WERI-Rb-1 (cell line): ENCODE results near the gene TBX20.

ENCODE experiments used
- DNase-seq: peaks from one replicate; pipeline ENCODE4 v3.0.0-alpha.2; 2020
- H3K27ac ChIP-seq: fragments of 250-450 bp; sonication (Bioruptor Pico); 2 replicates; pipeline ENCODE4 v1.5.1; 2020; ENCODE audit warnings: mild to moderate bottlenecking, moderate library complexity
- H3K27me3 ChIP-seq: fragments of 250-450 bp; sonication (Bioruptor Pico); 2 replicates; pipeline ENCODE4 v1.5.1; 2021; ENCODE audit warnings: mild to moderate bottlenecking, low read depth, moderate library complexity; ENCODE audit not compliant: insufficient read depth, severe bottlenecking
- H3K36me3 ChIP-seq: fragments of 250-450 bp; sonication (Bioruptor Pico); 2 replicates; pipeline ENCODE4 v1.5.1; 2020; ENCODE audit warnings: mild to moderate bottlenecking, moderate library complexity
- H3K4me3 ChIP-seq: 2 replicates; pipeline ENCODE4 v1.5.1; 2011; ENCODE audit warnings: low read depth, mild to moderate bottlenecking, control low read depth, low read length
- H3K9me3 ChIP-seq: fragments of 250-450 bp; sonication (Bioruptor Pico); 2 replicates; pipeline ENCODE4 v1.5.1; 2021; ENCODE audit warnings: mild to moderate bottlenecking, moderate library complexity; ENCODE audit not compliant: severe bottlenecking
- CTCF ChIP-seq: IDR thresholded peaks from 2 replicates; pipeline ENCODE4 v1.5.1; 2011; ENCODE audit warnings: low read depth, mild to moderate bottlenecking, control low read depth, inconsistent platforms, low read length

Gene TBX20

GRCh38 chr7:35258868-35259522 is 5.1 kb upstream of the TBX20 start:
- DNase-seq = no peak
- H3K4me3 ChIP-seq = no peak overlapping the region
- H3K27me3 ChIP-seq = no peaks in the 10 kb centered on the region
- H3K36me3 ChIP-seq = no peaks in the 10 kb centered on the region
- TF ChIP-seq CTCF = no peak
- peaks cover 13% of the 10 kb centered on the region for H3K9me3 ChIP-seq
- H3K27ac ChIP-seq = no peak overlapping the region

GRCh38 chr7:35258125-35258867 is 4.4 kb upstream of the TBX20 start:
- Histone ChIP-seq H3K36me3 (no peaks in the 10 kb centered on the region; the same call in 1 of the 2 replicates), H3K4me3 (no peak overlapping the region), H3K27me3 (no peaks in the 10 kb centered on the region), H3K27ac (no peak overlapping the region), H3K9me3 (peaks cover 13% of the 10 kb centered on the region)
- DNase-seq = no peak
- no peak for TF ChIP-seq CTCF

- no peak for DNase-seq
- no peaks in the 10 kb centered on the region for H3K27me3 ChIP-seq
- no peaks in the 10 kb centered on the region; the same call in 1 of the 2 replicates for H3K36me3 ChIP-seq
- peaks cover 13% of the 10 kb centered on the region for H3K9me3 ChIP-seq
- no peak overlapping the region for H3K4me3 ChIP-seq
- no peak for TF ChIP-seq CTCF
- no peak overlapping the region for H3K27ac ChIP-seq
Measured at GRCh38 chr7:35257251-35258124, 3.6 kb upstream of the TBX20 start.

- Histone ChIP-seq H3K36me3 (no peaks in the 10 kb centered on the region; the same call in 1 of the 2 replicates), H3K27me3 (no peaks in the 10 kb centered on the region), H3K9me3 (peaks cover 4% of the 10 kb centered on the region), H3K4me3 (no peak overlapping the region), H3K27ac (no peak overlapping the region)
- DNase-seq = no peak
- TF ChIP-seq CTCF = no peak
Measured at GRCh38 chr7:35256256-35257175, 2.6 kb upstream of the TBX20 start.
